Left renal pelvis (tissue), 4 donors: ENCODE data around the gene ERVFRD-1. TPM values are rescaled to one million over a fixed set of nuclear protein-coding genes. Genes with fewer than 3 reads are reported as not detected.
"Not testable (repeated sequence)": the region's sequence is repeated elsewhere in the genome, so short reads cannot be mapped to it uniquely, and the experiment has no call there.

ENCODE experiments used
- DNase-seq, 4 donors: peaks; one replicate each; pipeline ENCODE4 v3.0.0-alpha.2; 2013; ENCODE audit warnings: low read depth in 4 of 4, low spot score in 3 of 4
- polyA plus RNA-seq, 4 donors: library from polyadenylated mRNA; unstranded; fragments of 120-200 nt; gene quantifications; one replicate each; pipeline ENCODE4 v1.2.1, GENCODE V29; 2013; ENCODE audit not compliant: insufficient read length in 4 of 4

The ERVFRD-1 gene
- polyA plus RNA-seq, 4 donors, result 0.12 to 0.33 (median 0.24) TPM; not detected in 1

DNA sequence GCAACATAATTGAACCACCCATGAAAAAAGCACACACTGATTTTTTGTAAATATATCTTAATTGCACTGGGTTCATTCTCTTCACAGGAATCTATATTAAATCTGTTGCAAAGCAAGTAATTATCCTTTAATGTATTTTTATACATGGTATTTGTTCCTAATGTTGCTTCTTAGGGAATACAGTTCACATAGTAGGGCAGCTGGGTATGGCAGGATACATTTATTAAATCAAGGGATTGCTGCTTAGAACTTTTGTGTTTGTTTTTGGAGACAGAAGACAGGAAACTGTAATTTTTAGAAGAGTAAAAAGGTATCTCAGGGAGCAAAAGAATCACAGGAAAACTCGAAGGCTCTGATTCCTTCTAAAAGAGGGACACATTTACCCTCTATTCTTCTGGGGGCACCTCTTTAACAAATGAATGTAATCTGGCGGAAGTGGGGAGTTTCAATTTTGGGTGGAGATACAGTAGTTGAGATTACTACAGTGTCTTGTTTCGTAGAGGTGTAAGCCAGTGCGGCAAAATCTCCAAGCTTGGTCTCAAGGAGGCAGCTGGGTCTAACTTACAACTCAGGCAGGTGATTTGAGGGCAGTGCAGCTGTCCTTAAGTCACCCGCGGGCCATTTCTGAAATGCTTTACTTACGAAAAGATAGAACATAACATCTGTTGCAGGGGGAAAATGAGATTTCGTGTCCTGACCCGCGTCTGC lies 18.7 kb downstream of the ERVFRD-1 start:
- DNase-seq, result no peak

GRCh38 chr6:11091141-11091540 lies 20.4 kb downstream of the ERVFRD-1 start:
- not testable (repeated sequence) for DNase-seq

DNA sequence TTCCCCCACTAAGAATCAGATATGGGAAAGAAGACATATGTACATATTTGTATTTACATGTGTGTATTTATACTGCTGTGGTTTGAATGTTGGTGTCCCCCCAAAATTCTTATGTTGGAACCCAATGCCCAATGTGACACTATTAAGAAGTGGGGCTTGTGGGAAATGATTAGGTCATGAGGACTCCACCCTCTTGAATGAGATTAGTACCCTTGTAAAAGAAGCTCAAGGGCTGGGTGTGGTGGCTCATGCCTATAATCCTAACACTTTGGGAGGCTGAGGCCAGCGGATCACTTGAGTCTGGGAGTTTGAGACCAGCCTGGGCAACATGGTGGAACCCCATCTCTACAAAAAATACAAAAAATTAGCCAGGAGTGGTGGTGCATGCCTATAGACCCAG lies 21.8 kb downstream of the ERVFRD-1 start:
- DNase-seq, result no peak

GRCh38 chr6:11087141-11087812 lies 24.2 kb downstream of the ERVFRD-1 start:
- DNase-seq, result not testable (repeated sequence)

- DNase-seq, result no peak
These were observed 25.6 kb downstream of the ERVFRD-1 start for GRCh38 chr6:11085758-11086435.

- DNase-seq, result no peak
These were observed 27.6 kb downstream of the ERVFRD-1 start for GRCh38 chr6:11083956-11084355.

DNA sequence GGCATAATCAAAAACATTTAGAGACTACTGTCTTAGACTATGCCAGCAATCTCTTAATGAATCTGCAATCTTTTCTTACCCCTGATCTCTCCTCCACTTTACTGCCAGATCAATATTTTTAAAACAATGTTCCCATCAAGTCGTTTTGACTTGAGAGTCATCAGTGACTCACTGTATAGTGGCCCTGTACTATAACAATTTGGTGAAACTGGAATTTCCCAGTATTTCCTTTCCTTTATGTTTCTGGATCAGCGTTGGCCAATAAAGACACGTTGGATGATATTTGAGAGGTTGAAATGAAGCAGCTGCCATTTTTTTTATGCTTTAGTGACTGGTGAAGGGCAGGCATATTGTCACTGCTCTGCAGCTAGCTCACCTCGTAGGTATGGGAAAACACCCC lies 28.0 kb downstream of the ERVFRD-1 start:
- no peak for DNase-seq

DNA sequence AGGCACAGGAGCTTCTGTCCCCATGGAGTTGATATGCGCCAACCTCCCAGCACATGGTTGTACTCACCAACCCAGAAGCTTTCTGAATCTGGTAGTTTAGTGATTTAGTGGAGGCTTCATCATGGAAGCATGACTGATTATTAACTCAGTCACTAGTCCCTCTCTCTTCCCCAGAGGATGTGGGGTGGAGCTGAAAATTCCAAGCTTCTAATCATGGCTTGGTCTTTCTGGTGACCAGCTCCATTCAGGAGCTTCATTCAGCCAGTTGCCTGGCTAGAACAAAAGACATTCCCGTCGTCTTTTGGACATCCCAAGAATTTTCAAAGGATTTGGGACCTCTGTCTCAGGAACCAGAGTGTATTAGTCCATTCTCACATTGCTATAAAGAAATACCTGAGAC lies 31.2 kb downstream of the ERVFRD-1 start:
- no peak for DNase-seq

DNA sequence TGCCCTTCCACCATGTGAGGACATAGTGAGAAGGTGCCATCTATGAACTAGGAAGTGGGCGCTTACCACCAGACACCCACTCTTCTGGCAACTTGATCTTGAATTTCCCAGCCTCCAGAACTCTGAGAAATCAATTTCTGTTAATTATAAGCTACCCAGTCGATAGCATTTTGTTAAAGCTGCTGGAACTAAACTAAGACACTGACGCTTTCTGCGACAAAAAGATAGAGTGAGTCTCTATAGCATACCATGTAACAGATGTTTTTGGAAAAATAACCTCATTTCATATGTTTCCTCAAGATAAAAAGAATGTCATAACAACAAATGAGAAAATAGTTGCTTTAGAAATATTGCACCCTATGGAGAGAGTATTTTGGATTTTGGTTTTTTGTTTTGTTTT lies 33.3 kb downstream of the ERVFRD-1 start:
- DNase-seq, result no peak

DNA sequence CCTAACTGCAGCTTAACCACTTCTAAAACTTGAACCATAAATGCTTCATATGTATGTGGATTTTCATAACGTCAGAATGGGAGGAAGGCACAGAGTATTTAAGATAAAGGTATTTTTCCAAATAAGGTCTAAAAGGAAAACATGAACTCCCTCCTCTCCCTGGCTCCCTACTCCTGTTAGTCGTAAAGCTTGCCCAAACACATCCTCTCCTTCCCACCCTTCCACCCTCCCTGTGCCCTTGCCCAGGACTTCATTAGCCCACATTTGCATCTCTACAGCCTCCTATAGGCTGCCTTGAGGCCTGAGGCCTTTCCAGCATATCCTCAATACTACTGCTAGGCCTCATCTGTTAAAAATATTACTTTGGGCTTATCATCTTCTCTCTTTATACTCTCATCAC lies 35.0 kb downstream of the ERVFRD-1 start:
- no peak for DNase-seq

- no peak for DNase-seq
These were observed 39.4 kb downstream of the ERVFRD-1 start for GRCh38 chr6:11072101-11072500.

- DNase-seq, result no peak
These were observed 41.8 kb downstream of the ERVFRD-1 start for GRCh38 chr6:11069760-11070159.

DNA sequence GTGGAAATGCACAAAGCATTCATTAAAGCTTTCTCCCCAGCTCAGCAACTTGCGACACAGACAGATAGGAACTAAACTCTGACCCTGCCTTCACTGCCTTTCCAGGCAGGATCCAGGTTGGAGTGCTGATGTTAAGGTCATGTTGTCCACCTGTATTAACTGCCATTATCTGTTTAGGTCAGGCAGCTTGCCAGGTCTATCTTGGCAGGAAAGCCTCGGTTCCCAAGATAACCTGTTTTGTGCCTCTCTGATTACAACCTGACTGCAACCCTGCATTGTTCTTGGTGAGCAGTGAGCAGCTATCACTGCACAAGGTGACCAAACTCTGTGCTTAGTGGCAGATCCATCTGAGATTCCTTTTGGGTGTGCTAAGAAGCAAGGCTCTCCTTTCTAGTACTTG lies 44.2 kb downstream of the ERVFRD-1 start:
- no peak for DNase-seq

DNA sequence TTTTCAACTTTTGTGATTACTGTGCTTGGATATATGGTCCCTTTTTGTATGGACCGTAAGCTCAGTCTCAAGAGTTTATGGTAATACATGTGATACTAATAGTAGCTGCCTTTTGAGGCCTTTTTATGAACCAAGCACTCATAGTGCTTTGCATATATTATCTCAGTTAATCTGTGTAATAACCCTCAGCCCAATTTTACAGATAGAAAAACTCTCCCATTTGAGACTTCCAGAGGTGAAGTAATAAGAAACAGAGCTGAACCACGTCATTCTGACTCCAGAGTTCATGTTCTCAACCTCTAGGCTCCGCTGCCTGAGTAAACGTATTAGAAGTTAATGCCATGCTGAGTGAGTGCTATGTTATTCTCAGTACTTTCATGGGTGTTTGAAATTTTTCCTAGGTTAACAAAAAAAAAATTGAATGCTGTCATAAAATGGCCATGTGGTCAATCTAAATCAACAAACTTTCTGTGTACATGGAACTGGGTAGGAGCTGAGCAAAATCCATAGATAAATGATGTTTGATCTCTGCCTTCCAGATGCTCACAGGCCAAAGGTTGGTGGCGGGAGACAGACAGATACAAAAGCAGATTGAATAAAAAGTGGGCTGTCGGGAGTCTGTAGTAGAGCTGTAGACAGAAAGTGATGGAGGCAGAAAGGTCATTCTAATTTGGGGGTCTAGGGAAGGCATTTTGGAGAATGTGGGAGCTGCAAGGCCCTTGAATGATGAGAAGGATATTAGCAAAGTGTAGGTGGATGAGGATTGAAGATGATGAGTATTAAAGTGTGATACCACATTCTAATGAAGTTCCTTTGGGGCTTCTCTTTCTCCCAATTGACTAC lies 44.8 kb downstream of the ERVFRD-1 start:
- DNase-seq, result no peak

DNA sequence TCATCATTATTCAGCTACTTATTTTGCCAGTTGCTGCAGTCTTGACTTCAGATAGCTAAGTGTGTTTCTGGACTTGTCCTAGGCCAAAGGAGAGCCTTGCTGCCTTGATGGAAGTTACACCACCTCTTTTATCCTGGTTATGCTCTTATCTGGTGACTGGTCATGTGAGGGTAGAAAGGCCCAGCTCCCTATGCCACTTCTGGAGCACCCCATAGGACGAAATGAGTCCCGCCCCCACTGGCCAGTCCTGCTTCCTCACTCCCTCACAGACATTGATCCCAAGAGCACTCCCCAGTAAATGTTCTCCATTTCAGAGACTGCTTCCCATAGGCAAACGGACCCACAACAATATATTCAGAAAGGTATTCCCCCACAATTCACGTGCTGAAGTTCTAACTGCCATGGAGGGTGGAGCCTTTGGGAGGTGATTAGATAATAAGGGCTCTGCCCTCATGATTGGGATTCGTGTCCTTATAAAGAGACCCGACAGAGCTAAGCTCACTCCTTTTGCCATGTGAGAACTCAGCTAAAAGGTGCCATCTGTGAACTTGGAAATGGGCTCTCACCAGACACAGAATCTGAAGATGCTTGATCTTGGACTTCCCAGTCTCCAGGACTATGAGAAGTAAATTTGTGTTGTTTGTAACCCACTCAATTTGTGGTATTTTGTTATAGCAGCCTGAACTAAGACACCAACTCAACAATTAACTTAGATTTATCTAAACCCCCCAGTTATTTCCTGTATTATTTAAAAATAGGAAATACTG lies 45.9 kb downstream of the ERVFRD-1 start:
- no peak for DNase-seq

DNA sequence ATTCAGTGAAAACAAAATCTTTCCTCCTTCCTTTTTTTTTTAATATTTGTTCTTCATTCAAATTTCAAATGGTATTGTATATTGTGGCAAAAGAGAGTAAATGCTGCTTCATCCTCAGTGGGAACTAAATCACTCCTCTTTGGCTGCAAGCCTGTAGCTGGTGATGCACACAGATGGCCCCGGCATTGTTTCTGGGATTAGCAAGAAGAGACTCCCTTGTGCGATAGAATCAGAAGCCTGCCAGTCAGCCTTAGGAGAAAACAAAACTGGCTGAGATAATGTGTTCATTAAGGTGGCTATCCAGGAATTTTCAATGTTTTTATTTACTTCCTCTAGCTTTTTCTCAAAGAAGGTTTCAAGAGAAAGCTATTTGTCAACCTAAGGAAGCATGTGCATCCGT lies 46.7 kb downstream of the ERVFRD-1 start:
- DNase-seq, result no peak

DNA sequence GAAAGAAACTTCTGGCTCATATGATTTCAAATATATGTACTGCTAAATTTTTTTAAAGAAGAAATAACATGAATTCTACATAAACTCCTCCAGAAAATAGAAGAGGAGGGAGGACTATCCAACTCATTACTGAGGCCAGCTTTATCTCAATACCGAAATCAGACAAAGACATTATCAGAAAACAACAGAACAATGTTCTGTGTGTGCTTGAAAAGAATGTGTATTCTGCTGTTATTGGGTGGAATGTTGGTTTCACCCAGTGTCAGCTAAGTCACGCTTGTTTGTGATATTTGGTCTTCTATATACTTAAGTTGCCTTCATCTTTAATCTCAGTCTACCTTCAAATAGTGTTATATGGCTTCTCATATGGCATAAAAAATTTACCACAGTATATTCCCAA lies 48.8 kb downstream of the ERVFRD-1 start:
- no peak for DNase-seq

DNA sequence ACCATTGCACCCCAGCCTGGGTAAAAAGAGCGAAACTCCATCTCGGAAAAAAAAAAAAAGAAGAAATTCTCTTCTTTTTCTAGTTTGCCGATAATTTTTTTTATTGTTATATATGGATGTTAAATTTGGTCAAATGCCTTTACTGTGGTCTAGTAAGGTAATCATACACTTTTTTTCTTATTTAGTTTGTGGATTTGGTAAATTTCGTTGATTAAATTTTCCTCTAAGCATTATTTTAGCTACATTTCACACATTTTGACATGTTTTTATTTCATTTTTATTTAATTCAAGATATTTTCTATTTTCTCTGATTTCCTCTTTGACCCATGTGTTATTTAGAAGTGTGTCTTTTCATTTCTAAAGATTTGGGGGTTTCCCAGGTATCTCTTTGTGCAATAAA lies 49.4 kb downstream of the ERVFRD-1 start:
- no peak for DNase-seq

DNA sequence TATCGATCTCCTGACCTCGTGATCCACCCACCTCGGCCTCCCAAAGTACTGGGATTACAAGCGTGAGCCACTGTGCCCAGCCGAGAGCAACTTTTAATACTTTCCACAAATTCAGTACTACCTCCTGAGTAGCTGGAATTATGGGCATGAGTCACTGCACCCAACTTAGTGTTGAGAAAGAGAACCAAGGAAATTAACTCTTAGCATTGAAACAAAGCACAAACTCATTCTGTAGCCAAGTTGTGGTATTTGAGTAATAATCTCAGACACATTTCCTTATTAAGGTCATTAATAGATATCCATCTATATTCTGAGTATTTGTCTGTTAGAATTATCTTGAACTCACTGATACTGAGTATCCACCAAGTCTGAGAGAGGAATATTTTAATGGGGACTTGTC lies 53.1 kb downstream of the ERVFRD-1 start:
- no peak for DNase-seq

DNA sequence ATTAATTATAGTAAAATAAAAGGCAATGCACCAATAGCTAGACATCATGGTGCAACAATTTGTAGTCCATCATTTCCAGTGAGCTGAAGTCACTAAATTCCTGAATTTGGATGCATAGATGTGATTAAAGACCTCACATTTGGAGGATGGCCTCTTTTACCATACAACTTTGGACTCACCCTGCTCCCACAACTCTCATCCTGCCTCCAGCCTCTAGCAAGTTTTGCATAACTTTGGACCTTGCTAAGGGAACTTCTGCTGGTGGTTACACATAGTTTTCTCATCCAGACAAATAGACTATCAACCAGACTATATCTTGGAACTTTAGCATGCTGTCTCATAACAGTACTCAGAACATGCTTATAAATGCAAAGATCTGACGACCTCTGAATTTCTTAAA lies 54.7 kb downstream of the ERVFRD-1 start:
- no peak for DNase-seq
